ENCODE data around the gene ADD3.
A peak's percentile ranks its signal among the peaks of the same experiment; 100 is the strongest.

The ADD3 gene, protein sequence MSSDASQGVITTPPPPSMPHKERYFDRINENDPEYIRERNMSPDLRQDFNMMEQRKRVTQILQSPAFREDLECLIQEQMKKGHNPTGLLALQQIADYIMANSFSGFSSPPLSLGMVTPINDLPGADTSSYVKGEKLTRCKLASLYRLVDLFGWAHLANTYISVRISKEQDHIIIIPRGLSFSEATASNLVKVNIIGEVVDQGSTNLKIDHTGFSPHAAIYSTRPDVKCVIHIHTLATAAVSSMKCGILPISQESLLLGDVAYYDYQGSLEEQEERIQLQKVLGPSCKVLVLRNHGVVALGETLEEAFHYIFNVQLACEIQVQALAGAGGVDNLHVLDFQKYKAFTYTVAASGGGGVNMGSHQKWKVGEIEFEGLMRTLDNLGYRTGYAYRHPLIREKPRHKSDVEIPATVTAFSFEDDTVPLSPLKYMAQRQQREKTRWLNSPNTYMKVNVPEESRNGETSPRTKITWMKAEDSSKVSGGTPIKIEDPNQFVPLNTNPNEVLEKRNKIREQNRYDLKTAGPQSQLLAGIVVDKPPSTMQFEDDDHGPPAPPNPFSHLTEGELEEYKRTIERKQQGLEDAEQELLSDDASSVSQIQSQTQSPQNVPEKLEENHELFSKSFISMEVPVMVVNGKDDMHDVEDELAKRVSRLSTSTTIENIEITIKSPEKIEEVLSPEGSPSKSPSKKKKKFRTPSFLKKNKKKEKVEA

DNA sequence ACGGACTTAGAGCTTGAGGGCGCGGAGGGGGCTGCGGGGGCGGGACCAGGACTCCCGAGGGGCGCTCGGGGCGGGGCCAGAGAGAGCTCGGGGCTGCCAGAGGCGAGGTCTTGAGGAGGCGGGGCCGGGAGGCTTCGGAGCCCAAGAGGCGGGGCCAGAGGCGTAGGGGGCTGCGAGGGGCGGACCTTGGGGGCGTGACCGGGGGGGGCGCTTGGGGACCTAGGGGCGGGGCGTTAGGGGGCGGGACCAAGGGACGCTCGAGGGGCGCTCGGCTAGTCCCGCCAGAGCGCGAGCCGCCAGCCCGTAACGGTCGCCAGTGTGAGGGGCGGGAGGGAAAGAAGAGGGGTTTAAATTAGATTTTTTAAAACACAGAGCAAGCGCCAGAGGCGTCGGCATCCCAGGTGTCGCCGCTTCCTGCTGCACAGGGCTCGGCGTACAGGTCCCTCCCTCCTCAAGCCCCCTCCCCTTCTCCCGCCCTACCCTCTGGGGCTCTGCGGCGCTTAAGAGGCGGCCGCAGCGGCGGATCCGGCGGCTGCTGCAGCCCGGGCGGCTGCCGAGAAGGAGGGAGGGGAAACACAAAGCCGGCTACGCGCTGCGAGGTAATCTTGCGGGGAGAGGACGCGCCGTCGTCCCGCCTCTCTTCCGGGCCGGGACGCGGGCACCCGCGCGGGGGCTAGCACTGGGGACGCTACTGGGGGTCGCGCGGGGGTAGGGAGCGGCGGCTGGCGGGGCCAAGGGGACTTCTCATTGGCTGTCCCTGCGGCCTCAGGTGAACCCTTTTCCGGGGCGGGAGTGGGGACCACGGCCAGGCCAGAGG is at the start of gene ADD3:
Gene ADD3 (plus strand): TSS at position 284 of the 817 bp plus-strand sequence. CDS start 92,670 bp downstream, outside the sequence.
- Histone ChIP-seq H3K36me3 (ENCODE audit: insufficient read depth, low read length) (no peaks in the 10 kb centered on the region), H2AFZ (ENCODE audit: low read length) (peak within 1 kb of the TSS; percentile 95), H3K9me3 (ENCODE audit: insufficient read depth, low read depth, low read length) (no peaks in the 10 kb centered on the region), H3K4me2 (ENCODE audit: low read depth, low read length, poor library complexity, severe bottlenecking) (peak within 1 kb of the TSS; percentile 88), H3K9ac (ENCODE audit: low read depth, low read length, poor library complexity, severe bottlenecking) (peak within 1 kb of the TSS; percentile 89), H3K4me3 (ENCODE audit: low read length, poor library complexity, severe bottlenecking) (peak within 1 kb of the TSS; percentile 80), H3K27me3 (ENCODE audit: insufficient read depth, low read length, poor library complexity, severe bottlenecking) (no peaks in the 10 kb centered on the region), H4K20me1 (ENCODE audit: insufficient read depth, low read length, poor library complexity, severe bottlenecking) (peaks cover 43% of the 10 kb centered on the region), H3K79me2 (ENCODE audit: insufficient read depth, low read length) (peaks cover 45% of the 10 kb centered on the region), H3K4me1 (ENCODE audit: insufficient read depth, low read length, poor library complexity, severe bottlenecking) (peaks cover 58% of the 10 kb centered on the region), H3K9me2 (replicated peaks; ENCODE audit: low read depth, low read length) (no peaks in the 10 kb centered on the region), H3F3A (ENCODE audit: low read depth) (no peaks in the 10 kb centered on the region)
- TF ChIP-seq EZH2phosphoT487 (IDR thresholded peaks at IDR 0.05; ENCODE audit: borderline replicate concordance) = no peak
- TF ChIP-seq, protein P1, sequence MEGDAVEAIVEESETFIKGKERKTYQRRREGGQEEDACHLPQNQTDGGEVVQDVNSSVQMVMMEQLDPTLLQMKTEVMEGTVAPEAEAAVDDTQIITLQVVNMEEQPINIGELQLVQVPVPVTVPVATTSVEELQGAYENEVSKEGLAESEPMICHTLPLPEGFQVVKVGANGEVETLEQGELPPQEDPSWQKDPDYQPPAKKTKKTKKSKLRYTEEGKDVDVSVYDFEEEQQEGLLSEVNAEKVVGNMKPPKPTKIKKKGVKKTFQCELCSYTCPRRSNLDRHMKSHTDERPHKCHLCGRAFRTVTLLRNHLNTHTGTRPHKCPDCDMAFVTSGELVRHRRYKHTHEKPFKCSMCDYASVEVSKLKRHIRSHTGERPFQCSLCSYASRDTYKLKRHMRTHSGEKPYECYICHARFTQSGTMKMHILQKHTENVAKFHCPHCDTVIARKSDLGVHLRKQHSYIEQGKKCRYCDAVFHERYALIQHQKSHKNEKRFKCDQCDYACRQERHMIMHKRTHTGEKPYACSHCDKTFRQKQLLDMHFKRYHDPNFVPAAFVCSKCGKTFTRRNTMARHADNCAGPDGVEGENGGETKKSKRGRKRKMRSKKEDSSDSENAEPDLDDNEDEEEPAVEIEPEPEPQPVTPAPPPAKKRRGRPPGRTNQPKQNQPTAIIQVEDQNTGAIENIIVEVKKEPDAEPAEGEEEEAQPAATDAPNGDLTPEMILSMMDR (conservative IDR thresholded peaks at IDR 0.05; ENCODE audit: low read length) = no peak

DNA sequence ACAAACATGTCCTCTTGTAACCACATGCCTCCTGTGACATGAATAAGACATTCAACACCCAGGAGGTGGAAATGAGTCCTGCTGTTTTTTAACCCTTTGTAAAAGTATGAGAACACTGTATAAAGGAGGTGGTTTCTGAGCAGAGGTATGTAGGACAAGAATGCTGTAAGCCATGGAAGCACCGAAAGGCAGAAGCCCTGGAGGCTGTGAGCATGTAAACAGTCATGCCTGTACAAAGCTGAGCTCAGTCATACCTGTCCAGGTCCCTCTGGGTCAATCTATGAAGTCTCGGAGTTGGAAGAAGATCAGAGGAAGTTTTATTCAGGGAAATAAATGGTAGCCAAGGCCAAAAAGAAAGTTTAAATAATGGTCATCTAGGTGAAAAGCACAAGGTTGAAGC is 49.7 kb upstream of the ADD3 start:
- no peaks in the 10 kb centered on the region for H3F3A ChIP-seq (ENCODE audit: low read depth)
- no peak overlapping the region for H2AFZ ChIP-seq (ENCODE audit: low read length)
- no peaks in the 10 kb centered on the region for H3K4me1 ChIP-seq (ENCODE audit: insufficient read depth, low read length, poor library complexity, severe bottlenecking)
- no peaks in the 10 kb centered on the region for H4K20me1 ChIP-seq (ENCODE audit: insufficient read depth, low read length, poor library complexity, severe bottlenecking)
- no peaks in the 10 kb centered on the region for H3K79me2 ChIP-seq (ENCODE audit: insufficient read depth, low read length)
- H3K36me3 ChIP-seq (ENCODE audit: insufficient read depth, low read length) = no peaks in the 10 kb centered on the region
- TF ChIP-seq EZH2phosphoT487 (IDR thresholded peaks at IDR 0.05; ENCODE audit: borderline replicate concordance) = no peak
- TF ChIP-seq, protein P1 (conservative IDR thresholded peaks at IDR 0.05; ENCODE audit: low read length) = no peak
- H3K4me2 ChIP-seq (ENCODE audit: low read depth, low read length, poor library complexity, severe bottlenecking) = no peak overlapping the region
- no peak overlapping the region for H3K4me3 ChIP-seq (ENCODE audit: low read length, poor library complexity, severe bottlenecking)
- no peaks in the 10 kb centered on the region for H3K9me3 ChIP-seq (ENCODE audit: insufficient read depth, low read depth, low read length)
- H3K9ac ChIP-seq (ENCODE audit: low read depth, low read length, poor library complexity, severe bottlenecking) = no peak overlapping the region
- H3K27me3 ChIP-seq (ENCODE audit: insufficient read depth, low read length, poor library complexity, severe bottlenecking) = no peaks in the 10 kb centered on the region
- no peaks in the 10 kb centered on the region for H3K9me2 ChIP-seq (replicated peaks; ENCODE audit: low read depth, low read length)

DNA sequence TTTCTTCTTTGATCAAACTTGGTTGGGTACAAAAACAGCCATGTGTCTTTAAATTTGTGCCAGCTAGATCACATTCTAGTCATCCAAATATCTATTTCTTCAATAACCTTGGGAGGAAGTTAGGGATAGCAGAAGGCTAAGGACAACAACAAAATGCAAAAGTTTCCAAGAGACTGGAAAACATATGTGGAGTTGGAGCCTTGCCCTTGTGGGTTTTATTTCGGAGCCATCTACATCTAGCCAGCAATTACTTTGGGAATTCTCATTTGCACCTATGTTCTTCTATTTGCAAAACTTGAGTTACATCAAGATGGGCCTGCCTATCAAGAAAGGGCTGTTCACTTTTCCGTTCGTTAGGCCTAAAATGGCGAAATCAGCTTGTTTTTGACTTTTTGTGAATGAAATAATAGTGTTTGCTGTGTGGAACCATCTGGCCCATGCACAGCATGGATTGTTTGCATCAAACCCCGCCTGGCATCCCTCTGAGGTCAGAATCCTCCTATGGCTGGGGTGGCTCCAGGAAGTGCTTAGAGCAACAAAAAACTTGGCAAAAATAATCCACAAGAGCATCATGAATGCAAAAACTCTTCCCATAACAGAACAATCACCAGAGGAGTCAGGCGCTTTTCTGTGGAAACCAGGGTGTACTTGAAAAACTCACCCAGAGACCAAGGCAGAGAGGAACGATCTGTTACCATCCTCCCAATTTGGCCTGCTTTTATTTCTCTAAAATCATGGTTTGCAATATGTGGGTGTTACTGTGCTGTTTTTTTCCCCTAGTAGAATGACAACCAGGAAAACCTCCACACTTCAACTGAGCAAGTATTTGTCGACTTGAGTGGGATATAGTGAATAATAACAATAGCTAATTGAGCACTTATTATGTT is 48.3 kb upstream of the ADD3 start:
- Histone ChIP-seq H3K27me3 (ENCODE audit: insufficient read depth, low read length, poor library complexity, severe bottlenecking) (no peaks in the 10 kb centered on the region), H3K4me1 (ENCODE audit: insufficient read depth, low read length, poor library complexity, severe bottlenecking) (no peaks in the 10 kb centered on the region), H3K9me3 (ENCODE audit: insufficient read depth, low read depth, low read length) (no peaks in the 10 kb centered on the region), H4K20me1 (ENCODE audit: insufficient read depth, low read length, poor library complexity, severe bottlenecking) (no peaks in the 10 kb centered on the region), H3K9ac (ENCODE audit: low read depth, low read length, poor library complexity, severe bottlenecking) (no peak overlapping the region), H3F3A (ENCODE audit: low read depth) (no peaks in the 10 kb centered on the region), H3K36me3 (ENCODE audit: insufficient read depth, low read length) (no peaks in the 10 kb centered on the region), H3K79me2 (ENCODE audit: insufficient read depth, low read length) (no peaks in the 10 kb centered on the region), H3K4me3 (ENCODE audit: low read length, poor library complexity, severe bottlenecking) (no peak overlapping the region), H2AFZ (ENCODE audit: low read length) (no peak overlapping the region), H3K9me2 (replicated peaks; ENCODE audit: low read depth, low read length) (no peaks in the 10 kb centered on the region), H3K4me2 (ENCODE audit: low read depth, low read length, poor library complexity, severe bottlenecking) (no peak overlapping the region)
- TF ChIP-seq, protein P1 (conservative IDR thresholded peaks at IDR 0.05; ENCODE audit: low read length) = no peak
- no peak for TF ChIP-seq EZH2phosphoT487 (IDR thresholded peaks at IDR 0.05; ENCODE audit: borderline replicate concordance)
